HG03565 (cell line): ENCODE results near the gene ZNF202.

Experiments
- ATAC-seq: cut with Tn5 transposase; IDR thresholded peaks from one replicate; pipeline ENCODE4 v1.9.1; 2021; ENCODE audit warnings: mild to moderate bottlenecking, moderate library complexity; ENCODE audit not compliant: unreplicated experiment

The ZNF202 gene

GRCh38 chr11:123684601-123685000, 56.9 kb downstream of the ZNF202 start:
- ATAC-seq = no peak

- no peak for ATAC-seq
Measured at GRCh38 chr11:123683428-123684170, 57.9 kb downstream of the ZNF202 start.

- ATAC-seq = no peak
Measured at GRCh38 chr11:123682696-123683410, 58.6 kb downstream of the ZNF202 start.

- ATAC-seq = no peak
Measured at GRCh38 chr11:123681030-123681429, 60.4 kb downstream of the ZNF202 start.

GRCh38 chr11:123678246-123678645, 63.2 kb downstream of the ZNF202 start:
- no peak for ATAC-seq

GRCh38 chr11:123677510-123677909, 64.0 kb downstream of the ZNF202 start:
- no peak for ATAC-seq

GRCh38 chr11:123674297-123674696, 67.2 kb downstream of the ZNF202 start:
- ATAC-seq = no peak
